GM12865 (cell line): ENCODE results near the gene RAB39B.
"Not testable (repeated sequence)": the region's sequence is repeated elsewhere in the genome, so short reads cannot be mapped to it uniquely, and the experiment has no call there.

Experiments used
- DNase-seq: peaks from one replicate; pipeline ENCODE4 v3.0.0; 2010; ENCODE audit warnings: low read depth
- H3K4me3 ChIP-seq: 2 replicates; pipeline ENCODE4 v1.5.1; 2011; ENCODE audit warnings: mild to moderate bottlenecking, low read depth, low read length, control low read depth
- CTCF ChIP-seq: IDR thresholded peaks from 2 replicates; pipeline ENCODE4 v1.5.1; 2011; ENCODE audit warnings: low read length, control low read depth, low read depth, inconsistent platforms; ENCODE audit not compliant: insufficient read depth; ENCODE audit errors: missing control alignments

The RAB39B gene

GRCh38 chrX:155235891-155236290, 28.4 kb downstream of the RAB39B start:
- no peak for TF ChIP-seq CTCF
- H3K4me3 ChIP-seq = no peak overlapping the region
- DNase-seq = no peak

GRCh38 chrX:155231163-155231562, 33.1 kb downstream of the RAB39B start:
- TF ChIP-seq CTCF = no peak
- peak; percentile 47 for DNase-seq
- no peak overlapping the region for H3K4me3 ChIP-seq

- no peak for TF ChIP-seq CTCF
- no peak overlapping the region for H3K4me3 ChIP-seq
- no peak for DNase-seq
Observed at GRCh38 chrX:155225774-155226173, 38.5 kb downstream of the RAB39B start.

- DNase-seq, H3K4me3 ChIP-seq: not testable (repeated sequence)
Observed at GRCh38 chrX:155223746-155224145, 40.5 kb downstream of the RAB39B start.

- no peak for DNase-seq
- no peak for TF ChIP-seq CTCF
- no peak overlapping the region for H3K4me3 ChIP-seq
Observed at GRCh38 chrX:155221351-155221750, 42.9 kb downstream of the RAB39B start.

GRCh38 chrX:155218777-155219176, 45.5 kb downstream of the RAB39B start:
- no peak for TF ChIP-seq CTCF
- no peak for DNase-seq
- no peak overlapping the region for H3K4me3 ChIP-seq

- DNase-seq = peak; percentile 23
- TF ChIP-seq CTCF = no peak
- peak overlapping the region; percentile 81 for H3K4me3 ChIP-seq
Observed at GRCh38 chrX:155216940-155217440, 47.3 kb downstream of the RAB39B start.
